Measurements from ENCODE around the gene RAB44. TPM values are rescaled to one million over a fixed set of nuclear protein-coding genes. Genes with fewer than 3 reads are reported as not detected.

Gene RAB44
- total RNA-seq, 1 experiment from 2014 or later = not detected

DNA sequence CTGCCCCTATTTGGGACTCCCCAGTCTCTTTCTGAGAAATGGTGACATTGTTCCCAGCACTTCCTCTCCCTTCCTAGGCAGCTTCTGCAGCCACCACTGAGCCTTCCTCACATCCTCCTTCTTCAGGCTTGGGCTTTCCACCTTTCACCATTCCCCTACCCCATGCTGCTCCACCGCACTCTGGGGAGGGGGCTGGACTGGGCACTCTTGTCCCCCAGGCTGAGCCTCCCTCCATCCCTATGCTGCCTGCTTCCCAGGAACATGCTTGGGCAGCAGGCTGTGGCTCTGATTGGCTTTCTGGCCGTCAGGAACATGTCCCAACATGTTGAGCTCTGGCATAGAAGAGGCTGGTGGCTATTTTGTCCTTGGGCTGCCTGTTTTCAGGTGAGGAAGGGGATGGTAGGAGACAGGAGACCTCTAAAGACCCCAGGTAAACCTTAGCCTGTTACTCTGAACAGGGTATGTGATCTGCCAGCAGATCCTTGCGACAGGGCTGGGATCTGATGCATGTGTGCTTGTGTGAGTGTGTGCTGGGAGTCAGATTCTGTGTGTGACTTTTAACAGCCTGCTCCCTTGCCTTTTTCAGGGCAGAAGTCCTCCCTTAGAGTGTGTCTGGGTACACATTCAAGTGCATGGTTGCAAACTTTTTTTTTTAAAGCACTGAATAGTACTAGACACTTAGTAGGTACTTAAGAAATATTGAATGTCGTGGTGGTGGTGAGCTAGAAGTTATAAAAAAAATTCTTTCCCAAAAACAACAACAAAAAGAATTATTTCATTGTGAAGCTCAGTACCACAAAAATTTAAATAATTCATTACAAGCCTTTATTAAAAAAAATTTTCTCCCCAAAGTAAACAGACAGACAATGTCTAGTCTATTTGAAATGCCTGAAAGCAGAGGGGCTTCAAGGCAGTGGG, 21.2 kb upstream of the RAB44 start:
- Histone ChIP-seq H3K4me1 (replicated peaks; ENCODE audit: insufficient read depth) (peaks cover 11% of the 10 kb centered on the region), H3K9me3 (ENCODE audit: insufficient read depth, low read depth) (no peaks in the 10 kb centered on the region), H3K27me3 (ENCODE audit: insufficient read depth, low read depth) (no peaks in the 10 kb centered on the region), H3K4me3 (no peak overlapping the region), H3K27ac (no peak overlapping the region), H4K20me1 (ENCODE audit: insufficient read depth) (no peaks in the 10 kb centered on the region), H3K9me2 (ENCODE audit: insufficient read depth) (no peaks in the 10 kb centered on the region), H3K79me2 (ENCODE audit: low read depth) (no peaks in the 10 kb centered on the region), H2AFZ (no peak overlapping the region), H3K36me3 (ENCODE audit: low read depth) (no peaks in the 10 kb centered on the region), H3F3A (ENCODE audit: insufficient read depth, low read depth) (peaks cover 21% of the 10 kb centered on the region), H3K4me2 (no peak overlapping the region)
- TF ChIP-seq, protein P1, sequence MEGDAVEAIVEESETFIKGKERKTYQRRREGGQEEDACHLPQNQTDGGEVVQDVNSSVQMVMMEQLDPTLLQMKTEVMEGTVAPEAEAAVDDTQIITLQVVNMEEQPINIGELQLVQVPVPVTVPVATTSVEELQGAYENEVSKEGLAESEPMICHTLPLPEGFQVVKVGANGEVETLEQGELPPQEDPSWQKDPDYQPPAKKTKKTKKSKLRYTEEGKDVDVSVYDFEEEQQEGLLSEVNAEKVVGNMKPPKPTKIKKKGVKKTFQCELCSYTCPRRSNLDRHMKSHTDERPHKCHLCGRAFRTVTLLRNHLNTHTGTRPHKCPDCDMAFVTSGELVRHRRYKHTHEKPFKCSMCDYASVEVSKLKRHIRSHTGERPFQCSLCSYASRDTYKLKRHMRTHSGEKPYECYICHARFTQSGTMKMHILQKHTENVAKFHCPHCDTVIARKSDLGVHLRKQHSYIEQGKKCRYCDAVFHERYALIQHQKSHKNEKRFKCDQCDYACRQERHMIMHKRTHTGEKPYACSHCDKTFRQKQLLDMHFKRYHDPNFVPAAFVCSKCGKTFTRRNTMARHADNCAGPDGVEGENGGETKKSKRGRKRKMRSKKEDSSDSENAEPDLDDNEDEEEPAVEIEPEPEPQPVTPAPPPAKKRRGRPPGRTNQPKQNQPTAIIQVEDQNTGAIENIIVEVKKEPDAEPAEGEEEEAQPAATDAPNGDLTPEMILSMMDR (conservative IDR thresholded peaks at IDR 0.05) = no peak
- no peak for TF ChIP-seq EZH2 (IDR thresholded peaks at IDR 0.05; ENCODE audit: low read depth)
- BruUV-seq (replicated peaks) = no TSS peak
- CTCF ChIA-PET = interaction anchor here (0.6 kb wide), 1 partner anchor 32 kb away, joined by 3 read pairs; no protein-coding TSS in a partner anchor
- POLR2A ChIA-PET (ENCODE audit: unreplicated experiment) = no interaction called here
- DNase-seq = no peak
- intact Hi-C loops (cut with micrococcal nuclease; ENCODE audit: unreplicated experiment) = no loop called here

DNA sequence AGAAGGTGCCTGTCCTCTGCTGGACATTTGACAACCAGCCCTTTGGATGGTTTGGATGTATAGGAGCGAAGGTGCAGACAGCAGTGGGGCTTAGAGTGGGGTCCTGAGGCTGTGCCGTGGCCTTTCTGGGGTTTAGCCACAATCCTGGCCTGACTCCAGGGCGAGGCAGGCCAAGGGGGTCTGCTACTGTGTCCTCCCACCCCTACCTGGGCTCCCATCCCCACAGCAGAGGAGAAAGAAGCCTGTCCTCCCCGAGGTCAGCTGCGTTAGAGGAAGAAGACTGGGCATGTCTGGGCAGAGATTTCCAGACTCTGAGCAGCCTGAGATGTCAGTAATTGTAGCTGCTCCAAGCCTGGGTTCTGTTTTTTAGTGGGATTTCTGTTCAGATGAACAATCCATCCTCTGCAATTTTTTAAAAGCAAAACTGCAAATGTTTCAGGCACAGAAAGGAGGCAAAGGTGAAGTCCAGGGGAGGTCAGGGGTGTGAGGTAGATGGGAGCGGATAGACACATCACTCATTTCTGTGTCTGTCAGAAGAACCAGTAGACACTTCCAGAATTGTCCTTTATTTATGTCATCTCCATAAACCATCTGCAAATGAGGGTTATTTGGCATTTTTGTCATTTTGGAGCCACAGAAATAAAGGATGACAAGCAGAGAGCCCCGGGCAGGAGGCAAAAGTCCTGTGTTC, 20.4 kb upstream of the RAB44 start:
- H3K4me3 ChIP-seq = no peak overlapping the region
- CTCF ChIA-PET = interaction anchor here (0.6 kb wide), 1 partner anchor 32 kb away, joined by 3 read pairs; no protein-coding TSS in a partner anchor

More for the DNA sequence above, 20.4 kb upstream of the RAB44 start:
- no peaks in the 10 kb centered on the region for H3K36me3 ChIP-seq (ENCODE audit: low read depth)
- intact Hi-C loops (cut with micrococcal nuclease; ENCODE audit: unreplicated experiment) = no loop called here
- BruUV-seq (replicated peaks) = no TSS peak
- H2AFZ ChIP-seq = no peak overlapping the region
- no peaks in the 10 kb centered on the region for H3K79me2 ChIP-seq (ENCODE audit: low read depth)
- H3F3A ChIP-seq (ENCODE audit: insufficient read depth, low read depth) = peaks cover 28% of the 10 kb centered on the region
- H3K9me3 ChIP-seq (ENCODE audit: insufficient read depth, low read depth) = no peaks in the 10 kb centered on the region
- no peak overlapping the region for H3K27ac ChIP-seq
- DNase-seq = no peak
- H3K4me1 ChIP-seq (replicated peaks; ENCODE audit: insufficient read depth) = peaks cover 17% of the 10 kb centered on the region
- H3K4me2 ChIP-seq = no peak overlapping the region
- no peaks in the 10 kb centered on the region for H3K27me3 ChIP-seq (ENCODE audit: insufficient read depth, low read depth)
- no peaks in the 10 kb centered on the region for H3K9me2 ChIP-seq (ENCODE audit: insufficient read depth)
- TF ChIP-seq, protein P1 (conservative IDR thresholded peaks at IDR 0.05) = no peak
- no peak for TF ChIP-seq EZH2 (IDR thresholded peaks at IDR 0.05; ENCODE audit: low read depth)
- H4K20me1 ChIP-seq (ENCODE audit: insufficient read depth) = no peaks in the 10 kb centered on the region
- POLR2A ChIA-PET (ENCODE audit: unreplicated experiment) = no interaction called here

Data from PC-9 (cell line).